GM12878 (cell line): ENCODE data around the gene NRG3. TPM values are rescaled to one million over a fixed set of nuclear protein-coding genes. Genes with fewer than 3 reads are reported as not detected.

Source experiments
- ATAC-seq: fragments of 200-7000 bp; cut with Tn5 transposase; 3 replicates; pipeline ENCODE4 v1.9.1; 2020; ENCODE audit warnings: mild to moderate bottlenecking, moderate library complexity
- BruUV-seq: library from RNA; stranded (reverse); fragments of 400-500 nt; replicated peaks from 2 replicates; lab custom pipeline; 2021; lab: Mats Ljungman, UMichigan
- CTCF ChIA-PET: fragments of 300-600 bp; sonication (Branson Sonifier 250); formaldehyde crosslinking; extraction: SDS; loops from one replicate; lab custom pipeline; 2021; ENCODE audit warnings: inconsistent platforms; lab: Yijun Ruan, JAX
- POLR2A ChIA-PET: fragments of 350-600 bp; formaldehyde crosslinking; extraction: SDS; loops from one replicate; lab custom pipeline; 2021; ENCODE audit warnings: inconsistent platforms; lab: Charles Lee
- RAD21 ChIA-PET: fragments of 300-600 bp; sonication (Branson Sonifier 250); formaldehyde crosslinking; loops from one replicate; lab custom pipeline; 2023; ENCODE audit warnings: antibody characterized with exemption; ENCODE audit not compliant: unreplicated experiment; lab: Charles Lee
- SMC1A ChIA-PET: fragments of 300-600 bp; sonication (Branson Sonifier 250); formaldehyde crosslinking; loops from one replicate; lab custom pipeline; 2023; ENCODE audit not compliant: unreplicated experiment, uncharacterized antibody; lab: Charles Lee
- DNase-seq: peaks from one replicate; pipeline ENCODE4 v3.0.0-alpha.2; 2011; ENCODE audit warnings: low read depth, low spot score
- FAIRE-seq: peaks from 3 replicates; lab custom pipeline; 2011; peaks lifted over from hg19 to GRCh38; lab: Jason Lieb, UNC
- H2AFZ ChIP-seq: 2 replicates; pipeline ENCODE4 v1.6.0; 2011; ENCODE audit warnings: low read depth, low read length, control low read depth; ENCODE audit not compliant: control insufficient read depth
- H3K27ac ChIP-seq: 2 replicates; pipeline ENCODE4 v1.5.1; 2011; ENCODE audit warnings: control low read depth; ENCODE audit not compliant: control insufficient read depth, insufficient read depth
- H3K27me3 ChIP-seq, 2 experiments: replicated peaks in 1 of 2; 2 replicates each; pipeline versions ENCODE4 v1.6.0 to v1.6.1; 2011; ENCODE audit warnings: low read length in 1 of 2; ENCODE audit not compliant: control insufficient read depth in 2 of 2, insufficient read depth in 2 of 2
- H3K36me3 ChIP-seq, 2 experiments: 2 replicates each; pipeline ENCODE4 v1.5.1; 2011; ENCODE audit warnings: low read length in 1 of 2; ENCODE audit not compliant: control insufficient read depth in 2 of 2, insufficient read depth in 2 of 2
- H3K4me1 ChIP-seq: 2 replicates; pipeline ENCODE4 v1.6.1; 2011; ENCODE audit warnings: mild to moderate bottlenecking, low read length, moderate library complexity, mixed read lengths; ENCODE audit not compliant: control insufficient read depth, insufficient read depth
- H3K4me2 ChIP-seq: 2 replicates; pipeline ENCODE4 v1.6.0; 2011; ENCODE audit warnings: control low read depth; ENCODE audit not compliant: control insufficient read depth, insufficient read depth
- H3K4me3 ChIP-seq: fragments of 200-600 bp; sonication (generic); 2 replicates; pipeline ENCODE4 v1.5.1; 2016
- H3K79me2 ChIP-seq: 2 replicates; pipeline ENCODE4 v1.6.0; 2011; ENCODE audit warnings: low read length; ENCODE audit not compliant: control insufficient read depth, insufficient read depth
- H3K9ac ChIP-seq: 2 replicates; pipeline ENCODE4 v1.8.0; 2011; ENCODE audit warnings: low read length, control low read depth, mixed read lengths; ENCODE audit not compliant: control insufficient read depth, insufficient read depth
- H3K9me3 ChIP-seq: replicated peaks from 3 replicates; pipeline ENCODE4 v1.5.1; 2011; ENCODE audit warnings: mild to moderate bottlenecking, low read length; ENCODE audit not compliant: control insufficient read depth, insufficient read depth
- H4K20me1 ChIP-seq: 2 replicates; pipeline ENCODE4 v1.6.0; 2011; ENCODE audit not compliant: control insufficient read depth, insufficient read depth
- ATF3 ChIP-seq: IDR thresholded peaks from 2 replicates; pipeline ENCODE4 v1.6.1; 2011; ENCODE audit warnings: low read depth, mild to moderate bottlenecking, low read length, moderate library complexity, borderline replicate concordance; ENCODE audit errors: extremely low read depth
- BCL11A ChIP-seq: IDR thresholded peaks from 2 replicates; pipeline ENCODE4 v1.6.1; 2011; ENCODE audit warnings: low read depth, low read length
- BHLHE40 ChIP-seq, 2 experiments: fragments of 450-650 bp in 1 of 2; IDR thresholded peaks; 2 replicates each; pipeline ENCODE4 v1.6.1; 2011 to 2017; ENCODE audit warnings: low read depth in 2 of 2, borderline replicate concordance in 1 of 2, improper control_type of control experiment in 1 of 2, low read length in 1 of 2, mild to moderate bottlenecking in 1 of 2
- CBFB ChIP-seq: IDR thresholded peaks from 2 replicates; pipeline ENCODE4 v1.6.1; 2016; ENCODE audit warnings: antibody characterized with exemption, low read depth
- EED ChIP-seq: sonication (generic); IDR thresholded peaks from 2 replicates; pipeline ENCODE4 v1.6.1; 2016; ENCODE audit warnings: antibody characterized with exemption, low read depth
- ESRRA ChIP-seq: IDR thresholded peaks from 2 replicates; pipeline ENCODE4 v1.6.1; 2012; ENCODE audit warnings: mild to moderate bottlenecking, low read length, improper control_type of control experiment
- JUNB ChIP-seq: IDR thresholded peaks from 2 replicates; pipeline ENCODE4 v1.6.1; 2016; ENCODE audit warnings: antibody characterized with exemption, mild to moderate bottlenecking
- LARP7 ChIP-seq: fragments of 450-650 bp; IDR thresholded peaks from 2 replicates; pipeline ENCODE4 v1.6.1; 2017; ENCODE audit warnings: mild to moderate bottlenecking
- RUNX3 ChIP-seq: IDR thresholded peaks from 2 replicates; pipeline ENCODE4 v1.6.1; 2012; ENCODE audit warnings: low read length, inconsistent platforms
- SUZ12 ChIP-seq: fragments of 200-600 bp; sonication (generic); IDR thresholded peaks from one replicate; pipeline ENCODE4 v1.6.1; 2018; ENCODE audit warnings: antibody characterized with exemption, mild to moderate bottlenecking; ENCODE audit not compliant: unreplicated experiment
- WGBS: methylation state at CpG from one replicate; pipeline ENCODE4 v1.1.6; 2016; ENCODE audit warnings: low lambda C conversion rate; ENCODE audit not compliant: insufficient replicate concordance, insufficient coverage; ENCODE audit errors: missing lambda C conversion rate; 5-methylcytosine and 5-hydroxymethylcytosine counted together
- in situ Hi-C: fragments of 300-500 bp; cut with MboI; formaldehyde crosslinking; loops from 9 replicates; pipeline ENCODE4 v1.14.3; 2018; ENCODE audit warnings: mixed read lengths
- intact Hi-C: fragments of 100-400 bp; cut with micrococcal nuclease; formaldehyde crosslinking; loops from one replicate; pipeline ENCODE4 v1.14.2; 2022; ENCODE audit not compliant: unreplicated experiment
- polyA plus RNA-seq, 11 experiments: library from polyadenylated mRNA; depleted of rRNA in 4 of 11; unstranded in 6 of 11; stranded (reverse) in 5 of 11; fragments of >200 nt; fragmentation: Nextera tagmentation in 4 of 11; fragmentation: Illumina TruSeq in 1 of 11; extraction: Ambion mirVana in 4 of 11; extraction: Trizol in 1 of 11; gene quantifications; 1 replicate in 1 of 11; 2 replicates in 10 of 11; pipeline versions ENCODE4 v1.2.1 to v1.2.3, GENCODE V29; 2011 to 2016; ENCODE audit warnings: inconsistent platforms in 2 of 11, missing spikeins in 2 of 11, low read depth in 1 of 11
- total RNA-seq, 4 experiments: library from RNA; depleted of rRNA in 3 of 4; stranded (reverse); fragments of >200 nt in 3 of 4; fragmentation: Illumina TruSeq in 1 of 4; extraction: Trizol in 1 of 4; gene quantifications; 2 replicates each; pipeline versions ENCODE4 v1.2.1 to v1.2.3, GENCODE V29; 2013 to 2021
- TF ChIP-seq, protein P1 (sequence below): IDR thresholded peaks from 2 replicates; pipeline ENCODE4 v1.6.1; 2012; ENCODE audit warnings: mild to moderate bottlenecking, low read depth, low read length
- TF ChIP-seq, protein P2 (sequence below): IDR thresholded peaks from 2 replicates; pipeline ENCODE4 v1.6.1; 2012; ENCODE audit warnings: low read length, inconsistent platforms

NRG3 gene
- total and polyA plus RNA-seq, 10 of the 15 experiments (the other 5 are each of a cell fraction or from before 2014, with no cell fraction given) = 0.03 to 0.41 (median 0.17) TPM; not detected in 3

- no peak overlapping the region for H2AFZ ChIP-seq
- intact Hi-C loops (no loop called here), in situ Hi-C loops (no loop called here)
- H3K79me2 ChIP-seq = no peaks in the 10 kb centered on the region
- H3K27ac ChIP-seq = no peak overlapping the region
- H3K4me2 ChIP-seq = no peak overlapping the region
- no peaks in the 10 kb centered on the region for H3K9me3 ChIP-seq
- TF ChIP-seq, protein P1, sequence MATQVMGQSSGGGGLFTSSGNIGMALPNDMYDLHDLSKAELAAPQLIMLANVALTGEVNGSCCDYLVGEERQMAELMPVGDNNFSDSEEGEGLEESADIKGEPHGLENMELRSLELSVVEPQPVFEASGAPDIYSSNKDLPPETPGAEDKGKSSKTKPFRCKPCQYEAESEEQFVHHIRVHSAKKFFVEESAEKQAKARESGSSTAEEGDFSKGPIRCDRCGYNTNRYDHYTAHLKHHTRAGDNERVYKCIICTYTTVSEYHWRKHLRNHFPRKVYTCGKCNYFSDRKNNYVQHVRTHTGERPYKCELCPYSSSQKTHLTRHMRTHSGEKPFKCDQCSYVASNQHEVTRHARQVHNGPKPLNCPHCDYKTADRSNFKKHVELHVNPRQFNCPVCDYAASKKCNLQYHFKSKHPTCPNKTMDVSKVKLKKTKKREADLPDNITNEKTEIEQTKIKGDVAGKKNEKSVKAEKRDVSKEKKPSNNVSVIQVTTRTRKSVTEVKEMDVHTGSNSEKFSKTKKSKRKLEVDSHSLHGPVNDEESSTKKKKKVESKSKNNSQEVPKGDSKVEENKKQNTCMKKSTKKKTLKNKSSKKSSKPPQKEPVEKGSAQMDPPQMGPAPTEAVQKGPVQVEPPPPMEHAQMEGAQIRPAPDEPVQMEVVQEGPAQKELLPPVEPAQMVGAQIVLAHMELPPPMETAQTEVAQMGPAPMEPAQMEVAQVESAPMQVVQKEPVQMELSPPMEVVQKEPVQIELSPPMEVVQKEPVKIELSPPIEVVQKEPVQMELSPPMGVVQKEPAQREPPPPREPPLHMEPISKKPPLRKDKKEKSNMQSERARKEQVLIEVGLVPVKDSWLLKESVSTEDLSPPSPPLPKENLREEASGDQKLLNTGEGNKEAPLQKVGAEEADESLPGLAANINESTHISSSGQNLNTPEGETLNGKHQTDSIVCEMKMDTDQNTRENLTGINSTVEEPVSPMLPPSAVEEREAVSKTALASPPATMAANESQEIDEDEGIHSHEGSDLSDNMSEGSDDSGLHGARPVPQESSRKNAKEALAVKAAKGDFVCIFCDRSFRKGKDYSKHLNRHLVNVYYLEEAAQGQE = no peak
- 25% methylated on average over 2 of the region's 2 CpGs for WGBS
- H4K20me1 ChIP-seq = no peaks in the 10 kb centered on the region
- DNase-seq (no peak), FAIRE-seq (no peak), ATAC-seq (no peak)
- no peaks in the 10 kb centered on the region for H3K27me3 ChIP-seq
- ChIA-PET RAD21 (no interaction called here), CTCF (no interaction called here), SMC1A (interaction anchor here (0.9 kb wide), 1 partner anchor 11 kb away, joined by 3 read pairs; no protein-coding TSS in a partner anchor), POLR2A (no interaction called here)
- no TSS peak for BruUV-seq
- no peak overlapping the region for H3K9ac ChIP-seq
- no peaks in the 10 kb centered on the region for H3K4me1 ChIP-seq
- no peak overlapping the region for H3K4me3 ChIP-seq
- H3K36me3 ChIP-seq = no peaks in the 10 kb centered on the region
Observed at GRCh38 chr10:82762641-82763040, 887.6 kb downstream of the NRG3 start.

DNA sequence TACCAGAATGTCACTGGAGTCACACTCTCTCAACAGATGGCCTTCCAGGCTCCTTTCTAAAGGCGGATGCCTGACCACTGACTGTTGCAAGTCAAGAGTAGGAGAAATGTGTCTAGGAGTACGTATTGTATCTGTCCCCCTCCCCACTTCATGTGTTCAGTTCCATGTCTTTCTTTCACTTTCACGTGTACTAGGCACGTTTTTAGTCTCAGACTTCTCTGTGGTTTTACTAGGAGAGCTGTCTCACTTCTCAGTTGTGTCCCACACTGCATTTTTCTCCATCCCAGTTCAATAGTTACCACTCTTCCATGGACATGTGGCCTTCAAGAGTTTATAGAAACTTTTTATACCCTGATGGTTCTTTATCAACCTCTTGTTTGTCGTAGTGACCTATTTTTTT lies 893.0 kb downstream of the NRG3 start:
- no peak overlapping the region for H3K4me2 ChIP-seq
- ChIA-PET RAD21 (no interaction called here), POLR2A (no interaction called here), SMC1A (interaction anchor here (0.8 kb wide), 1 partner anchor 10 kb away, joined by 3 read pairs; no protein-coding TSS in a partner anchor), CTCF (interaction anchor here (0.8 kb wide), 1 partner anchor 202 kb away, joined by 3 read pairs; no protein-coding TSS in a partner anchor)
- no peaks in the 10 kb centered on the region for H3K36me3 ChIP-seq
- no peaks in the 10 kb centered on the region for H3K4me1 ChIP-seq
- H3K9me3 ChIP-seq = no peaks in the 10 kb centered on the region
- no peaks in the 10 kb centered on the region for H3K27me3 ChIP-seq
- no peaks in the 10 kb centered on the region for H4K20me1 ChIP-seq
- BruUV-seq = no TSS peak
- in situ Hi-C loops = no loop called here
- ATAC-seq (peak; percentile 67), FAIRE-seq (peak; percentile 18), DNase-seq (no peak)
- H3K27ac ChIP-seq = no peak overlapping the region
- WGBS = 4% methylated on average over 5 of the region's 5 CpGs
- no peak overlapping the region for H3K9ac ChIP-seq
- H3K4me3 ChIP-seq = no peak overlapping the region
- no peaks in the 10 kb centered on the region for H3K79me2 ChIP-seq
- intact Hi-C loops = no loop called here
- H2AFZ ChIP-seq = no peak overlapping the region
- TF ChIP-seq BCL11A = no peak
- no peak for TF ChIP-seq CBFB
- no peak for TF ChIP-seq ESRRA
- TF ChIP-seq JUNB = peak; percentile 36; the same call in 1 of the 2 replicates
- TF ChIP-seq EED = no peak
- TF ChIP-seq SUZ12 = no peak
- TF ChIP-seq LARP7 = no peak
- TF ChIP-seq, protein P2, sequence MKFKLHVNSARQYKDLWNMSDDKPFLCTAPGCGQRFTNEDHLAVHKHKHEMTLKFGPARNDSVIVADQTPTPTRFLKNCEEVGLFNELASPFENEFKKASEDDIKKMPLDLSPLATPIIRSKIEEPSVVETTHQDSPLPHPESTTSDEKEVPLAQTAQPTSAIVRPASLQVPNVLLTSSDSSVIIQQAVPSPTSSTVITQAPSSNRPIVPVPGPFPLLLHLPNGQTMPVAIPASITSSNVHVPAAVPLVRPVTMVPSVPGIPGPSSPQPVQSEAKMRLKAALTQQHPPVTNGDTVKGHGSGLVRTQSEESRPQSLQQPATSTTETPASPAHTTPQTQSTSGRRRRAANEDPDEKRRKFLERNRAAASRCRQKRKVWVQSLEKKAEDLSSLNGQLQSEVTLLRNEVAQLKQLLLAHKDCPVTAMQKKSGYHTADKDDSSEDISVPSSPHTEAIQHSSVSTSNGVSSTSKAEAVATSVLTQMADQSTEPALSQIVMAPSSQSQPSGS = no peak
- peak; percentile 39 for TF ChIP-seq RUNX3
- peak; percentile 28 to 53; a peak in 1 of 4 replicates for TF ChIP-seq BHLHE40 (IDR thresholded peaks at IDR 0.05; ENCODE audit: borderline replicate concordance in 1 of 2, low read depth in 2 of 2, low read length in 1 of 2)
- no peak for TF ChIP-seq ATF3
